Activated T-helper 1 cell treated with anti-CD3 and anti-CD28 coated beads, Interleukin-12 subunit alpha, Interleukin-12 subunit beta, Interleukin-2, Interleukin-4 antibody, amounts not matched to agents 30 ng/mL and 10 ng/mL and 1 ng/mL, durations not matched to agents 14 hours and 24 hours and 36 hours (primary cell): ENCODE measurements around the gene PGS1. TPM values are rescaled to one million over a fixed set of nuclear protein-coding genes. Genes with fewer than 3 reads are reported as not detected.

Source experiments
- DNase-seq: peaks from one replicate; pipeline ENCODE4 v3.0.0; 2021; ENCODE audit warnings: low spot score
- H3K27ac Mint-ChIP-seq: one replicate; pipeline ENCODE4 v1.8.0; 2021; ENCODE audit warnings: mild to moderate bottlenecking, mixed read lengths
- H3K27me3 Mint-ChIP-seq: one replicate; pipeline ENCODE4 v1.8.0; 2022; ENCODE audit warnings: mild to moderate bottlenecking, moderate library complexity, mixed read lengths; ENCODE audit not compliant: insufficient read depth
- H3K36me3 Mint-ChIP-seq: one replicate; pipeline ENCODE4 v1.8.0; 2021; ENCODE audit warnings: low read depth, mixed read lengths
- H3K4me1 Mint-ChIP-seq: one replicate; pipeline ENCODE4 v1.8.0; 2021; ENCODE audit warnings: low read depth, mixed read lengths
- H3K4me3 Mint-ChIP-seq: one replicate; pipeline ENCODE4 v1.8.0; 2021; ENCODE audit warnings: mild to moderate bottlenecking, moderate library complexity, mixed read lengths
- H3K9me3 Mint-ChIP-seq: one replicate; pipeline ENCODE4 v1.8.0; 2021; ENCODE audit warnings: mixed read lengths
- intact Hi-C: fragments of 100-400 bp; cut with micrococcal nuclease; formaldehyde crosslinking; loops from one replicate; pipeline ENCODE4 v1.15.1; 2024
- total RNA-seq: library from RNA; stranded (reverse); gene quantifications from 2 replicates; pipeline ENCODE4 v1.2.3, GENCODE V29; 2022

The PGS1 gene
- total RNA-seq, 1 donor from 2014 or later, result 71.9 TPM

DNA sequence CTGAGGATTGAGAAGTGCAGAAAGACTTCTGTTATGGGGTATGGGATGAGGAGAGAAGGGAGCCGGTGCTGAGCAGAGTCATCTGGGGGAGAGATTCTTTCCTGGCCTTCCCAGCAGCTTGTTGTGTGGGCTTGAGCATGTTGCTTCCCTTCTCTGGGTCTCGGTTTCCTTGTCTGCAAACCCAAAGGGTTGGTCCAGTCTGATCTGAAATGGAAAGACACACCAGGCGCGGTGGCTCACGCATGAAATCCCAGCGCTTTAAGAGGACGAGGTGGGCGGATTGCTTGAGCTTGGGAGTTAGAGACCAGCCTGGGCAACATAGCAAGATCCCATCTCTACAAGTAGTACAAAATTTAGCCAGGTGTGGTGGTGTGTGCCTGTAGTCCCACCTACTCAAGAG, 24.6 kb upstream of the PGS1 start:
- intact Hi-C loops, result no loop called here
- no peak for DNase-seq
- peak overlapping the region; percentile 84 for H3K4me3 Mint-ChIP-seq
- H3K27ac Mint-ChIP-seq, result peak overlapping the region; percentile 67
- H3K36me3 Mint-ChIP-seq, result peaks cover 38% of the 10 kb centered on the region
- H3K27me3 Mint-ChIP-seq, result no peaks in the 10 kb centered on the region
- no peaks in the 10 kb centered on the region for H3K9me3 Mint-ChIP-seq
- H3K4me1 Mint-ChIP-seq, result peaks cover 65% of the 10 kb centered on the region

DNA sequence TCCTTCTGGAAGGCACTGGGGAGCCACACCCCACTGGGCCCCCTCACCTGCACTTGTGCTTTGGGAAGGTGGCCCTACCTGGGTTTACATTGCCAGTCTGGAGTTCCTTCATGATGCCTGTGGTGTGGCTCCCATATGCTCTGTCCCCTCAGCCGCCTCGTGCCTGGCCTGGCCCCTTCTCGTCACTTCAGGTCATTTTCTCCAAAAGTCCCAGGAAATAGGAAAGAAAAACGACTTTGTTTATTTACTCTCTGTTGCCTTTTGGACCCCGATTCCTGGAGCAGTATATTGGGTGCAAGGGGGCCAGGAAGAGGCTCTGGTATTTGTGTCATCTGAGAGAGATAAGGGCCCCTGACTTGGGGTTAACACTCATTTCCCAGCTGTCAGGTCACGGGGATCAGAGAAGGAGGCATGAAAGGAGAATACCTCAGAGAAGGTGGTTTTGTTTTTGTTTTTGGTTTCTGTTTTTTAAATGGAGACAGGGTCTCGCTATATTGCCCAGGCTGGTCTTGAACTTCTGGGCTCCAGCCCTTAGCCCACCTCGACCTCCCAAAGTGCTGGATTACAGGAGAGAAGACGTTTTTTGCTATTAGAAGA, 23.3 kb upstream of the PGS1 start:
- H3K36me3 Mint-ChIP-seq, result peaks cover 39% of the 10 kb centered on the region
- H3K9me3 Mint-ChIP-seq, result no peaks in the 10 kb centered on the region
- peaks cover 58% of the 10 kb centered on the region for H3K4me1 Mint-ChIP-seq
- peak overlapping the region; percentile 93 for H3K27ac Mint-ChIP-seq
- DNase-seq, result peak; percentile 62
- intact Hi-C loops, result loop anchor here (1.0 to 5.0 kb wide), 2 partner anchors 12 to 223 kb away; partner anchors contain the start of gene TMC8
- H3K4me3 Mint-ChIP-seq, result peak overlapping the region; percentile 94
- no peaks in the 10 kb centered on the region for H3K27me3 Mint-ChIP-seq

DNA sequence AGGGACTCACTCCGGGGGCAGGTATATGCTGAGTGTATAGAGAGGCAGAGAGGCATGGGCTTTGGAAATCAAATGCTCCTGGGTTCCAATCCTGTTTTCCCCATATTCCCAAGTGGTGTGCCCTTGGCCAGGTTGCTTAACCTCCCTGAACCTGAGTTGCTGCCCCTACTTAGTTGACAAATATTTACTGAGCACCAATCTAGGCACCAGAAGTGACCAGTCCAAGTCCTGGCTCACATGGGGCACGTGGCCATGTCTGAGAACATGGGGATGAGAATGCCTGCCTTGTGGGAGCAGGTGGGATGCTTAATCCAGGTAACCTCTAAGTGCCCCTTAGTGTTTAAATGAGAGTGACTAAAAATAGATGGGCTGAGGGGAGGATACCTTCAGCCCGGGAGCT, 22.7 kb upstream of the PGS1 start:
- peak overlapping the region; percentile 93 for H3K27ac Mint-ChIP-seq
- peak overlapping the region; percentile 94 for H3K4me3 Mint-ChIP-seq
- no peaks in the 10 kb centered on the region for H3K27me3 Mint-ChIP-seq
- H3K36me3 Mint-ChIP-seq, result peaks cover 39% of the 10 kb centered on the region
- H3K4me1 Mint-ChIP-seq, result peaks cover 53% of the 10 kb centered on the region
- no peaks in the 10 kb centered on the region for H3K9me3 Mint-ChIP-seq
- DNase-seq, result no peak
- intact Hi-C loops, result loop anchor here (1.0 to 5.0 kb wide), 6 partner anchors 12 to 425 kb away; partner anchors contain the start of gene TMC8

DNA sequence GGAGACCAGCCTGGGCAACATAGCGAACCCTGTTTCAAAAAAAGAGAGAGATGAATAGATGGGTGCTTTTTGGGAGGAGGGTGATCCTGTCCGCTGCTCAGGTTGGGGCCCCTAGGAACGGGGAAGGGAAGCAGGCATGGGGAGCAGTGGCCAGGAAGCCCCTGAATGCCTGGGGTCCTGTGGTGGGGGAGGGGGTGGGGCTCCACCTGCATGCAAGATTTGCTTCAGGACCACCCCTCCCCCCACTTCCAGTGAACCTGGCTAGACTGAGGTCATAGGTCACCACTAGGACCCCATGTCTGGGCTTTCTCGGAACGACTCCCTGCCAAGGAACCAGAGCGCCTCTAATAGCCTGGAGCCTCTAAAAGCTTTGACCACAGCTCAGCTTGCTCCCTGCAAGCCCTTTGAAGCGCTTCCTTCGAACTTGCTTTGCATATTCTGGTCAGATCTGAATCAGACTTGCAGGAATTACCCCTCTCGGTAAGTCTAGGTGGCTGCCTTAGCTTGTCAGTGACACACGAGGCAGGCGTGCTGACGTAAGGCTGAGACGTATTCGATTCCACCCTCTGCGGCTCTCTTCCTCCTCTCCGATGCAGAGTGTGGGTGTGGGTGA, 22.2 kb upstream of the PGS1 start:
- intact Hi-C loops, result loop anchor here (1.0 to 5.0 kb wide), 5 partner anchors 41 to 425 kb away; partner anchors contain the start of gene TMC8
- H3K27me3 Mint-ChIP-seq, result no peaks in the 10 kb centered on the region
- no peaks in the 10 kb centered on the region for H3K9me3 Mint-ChIP-seq
- peaks cover 56% of the 10 kb centered on the region for H3K4me1 Mint-ChIP-seq
- peaks cover 39% of the 10 kb centered on the region for H3K36me3 Mint-ChIP-seq
- peak overlapping the region; percentile 94 for H3K4me3 Mint-ChIP-seq
- DNase-seq, result peak; percentile 90
- peak overlapping the region; percentile 93 for H3K27ac Mint-ChIP-seq

DNA sequence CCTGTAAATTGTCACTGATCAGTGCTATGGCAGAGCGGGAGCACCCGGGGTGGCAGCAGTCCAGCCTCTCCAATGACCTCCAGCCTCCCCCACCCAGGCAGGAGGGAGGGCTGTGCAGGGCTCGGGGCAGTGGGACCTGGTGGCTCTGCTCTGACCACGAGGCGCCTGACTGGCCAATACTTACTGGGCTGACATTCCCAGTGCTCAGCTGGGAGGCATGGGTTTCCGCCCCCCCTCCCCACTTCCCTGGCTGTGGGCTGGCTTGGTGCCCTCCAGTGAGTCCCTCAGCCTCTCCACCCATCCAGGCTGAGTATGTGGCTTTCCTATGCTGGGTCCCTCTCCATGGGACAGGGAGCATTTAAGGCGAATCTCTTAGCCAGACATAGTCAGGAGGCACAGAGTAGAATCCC, 21.3 kb upstream of the PGS1 start:
- no peaks in the 10 kb centered on the region for H3K9me3 Mint-ChIP-seq
- H3K4me1 Mint-ChIP-seq, result peaks cover 55% of the 10 kb centered on the region
- H3K27ac Mint-ChIP-seq, result peak overlapping the region; percentile 93
- peak; percentile 19 for DNase-seq
- H3K4me3 Mint-ChIP-seq, result peak overlapping the region; percentile 94
- no peaks in the 10 kb centered on the region for H3K27me3 Mint-ChIP-seq
- intact Hi-C loops, result loop anchor here (2.0 to 5.0 kb wide), 2 partner anchors 225 to 424 kb away; partner anchors contain the start of gene TMC8
- peaks cover 39% of the 10 kb centered on the region for H3K36me3 Mint-ChIP-seq

DNA sequence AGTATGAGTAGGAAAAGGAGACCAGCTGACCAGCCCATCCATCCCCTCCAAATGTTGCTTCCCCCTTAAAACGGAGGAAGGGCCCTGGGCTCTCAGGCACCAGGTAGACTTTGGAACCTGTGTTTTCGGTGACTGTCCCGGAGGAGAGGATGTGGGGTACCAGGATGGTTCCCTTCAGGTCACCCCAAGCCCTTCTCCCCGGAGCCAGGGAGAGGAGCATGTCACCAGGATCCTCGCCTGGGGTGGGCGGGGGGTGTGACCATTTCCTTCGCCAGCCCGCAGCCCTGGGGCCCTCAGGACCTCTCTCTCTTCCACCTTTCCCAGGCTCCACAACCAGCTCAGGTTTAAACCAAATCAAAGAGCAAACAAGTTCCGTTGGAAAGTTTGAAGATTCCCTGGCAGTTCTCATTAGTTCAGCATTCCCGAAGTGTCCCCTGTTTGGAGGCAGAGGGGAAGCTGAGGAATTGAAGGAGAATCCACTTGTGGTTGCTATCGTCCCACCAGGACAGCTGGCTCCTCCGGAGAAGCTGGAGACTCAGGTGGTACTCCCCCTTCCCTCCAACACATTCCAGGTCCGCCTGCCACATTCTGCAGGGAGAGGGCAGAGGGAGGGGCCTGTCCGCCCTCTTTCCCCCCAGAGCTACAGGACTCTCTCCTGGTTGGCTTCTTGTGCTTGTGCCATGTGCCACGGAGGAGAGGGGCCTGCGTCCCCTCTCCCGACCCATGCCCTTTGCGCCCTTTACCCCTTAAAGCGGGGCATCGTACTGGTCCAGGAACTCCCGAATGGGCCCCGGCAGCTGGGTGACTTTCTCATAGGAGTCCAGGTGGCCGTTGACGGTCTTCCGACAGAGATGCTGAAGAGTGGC, 20.5 kb upstream of the PGS1 start:
- Mint-ChIP-seq H3K4me3 (peak overlapping the region; percentile 94), H3K27ac (peak overlapping the region; percentile 93), H3K9me3 (no peaks in the 10 kb centered on the region), H3K4me1 (peaks cover 57% of the 10 kb centered on the region), H3K36me3 (peaks cover 39% of the 10 kb centered on the region), H3K27me3 (no peaks in the 10 kb centered on the region)
- no peak for DNase-seq
- intact Hi-C loops, result loop anchor here (2.0 to 5.0 kb wide), 2 partner anchors 226 to 423 kb away; partner anchors contain the start of gene TMC8

DNA sequence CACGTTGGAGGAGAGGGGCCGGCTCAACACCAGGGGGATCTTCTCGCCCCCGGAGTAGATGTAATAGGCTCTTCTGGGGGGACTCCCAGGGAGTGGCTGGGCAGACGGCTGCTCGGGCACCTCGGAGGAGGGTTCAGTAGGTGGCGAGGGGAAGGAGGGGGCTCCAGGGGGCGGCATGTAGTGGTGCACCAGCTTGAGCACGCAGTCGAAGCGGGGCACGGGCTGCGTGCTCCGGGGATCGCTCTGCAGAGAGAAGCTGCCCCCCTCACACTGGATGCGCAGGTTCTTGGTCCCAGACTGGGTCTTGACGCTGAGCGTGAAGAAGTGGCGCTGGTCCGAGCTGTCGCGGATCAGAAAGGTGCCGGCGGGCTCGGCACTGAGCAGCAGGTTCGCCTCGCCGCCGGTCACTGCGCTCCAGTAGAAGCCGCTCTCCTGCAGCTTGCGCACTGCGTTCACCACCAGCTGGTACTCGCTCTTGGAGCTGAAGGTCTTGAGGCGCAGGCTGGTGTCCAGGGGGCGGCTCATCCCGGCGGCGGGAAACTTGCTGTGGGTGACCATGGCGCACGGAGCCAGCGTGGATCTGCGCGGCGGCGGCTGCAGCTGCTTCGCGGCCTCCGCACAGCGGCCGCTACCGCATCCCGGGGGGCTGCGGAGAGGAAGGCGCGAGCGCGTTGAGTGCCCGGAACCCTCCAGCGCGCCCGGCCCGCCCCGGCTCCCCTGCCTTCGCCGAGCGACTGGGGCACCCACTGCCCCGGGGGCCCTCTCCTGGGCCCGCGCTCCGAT, 19.7 kb upstream of the PGS1 start:
- intact Hi-C loops, result loop anchor here (5.0 kb wide), 1 partner anchor 226 kb away; the partner anchor contains the start of gene TMC8
- H3K36me3 Mint-ChIP-seq, result peaks cover 38% of the 10 kb centered on the region
- peak overlapping the region; percentile 93 for H3K27ac Mint-ChIP-seq

DNA sequence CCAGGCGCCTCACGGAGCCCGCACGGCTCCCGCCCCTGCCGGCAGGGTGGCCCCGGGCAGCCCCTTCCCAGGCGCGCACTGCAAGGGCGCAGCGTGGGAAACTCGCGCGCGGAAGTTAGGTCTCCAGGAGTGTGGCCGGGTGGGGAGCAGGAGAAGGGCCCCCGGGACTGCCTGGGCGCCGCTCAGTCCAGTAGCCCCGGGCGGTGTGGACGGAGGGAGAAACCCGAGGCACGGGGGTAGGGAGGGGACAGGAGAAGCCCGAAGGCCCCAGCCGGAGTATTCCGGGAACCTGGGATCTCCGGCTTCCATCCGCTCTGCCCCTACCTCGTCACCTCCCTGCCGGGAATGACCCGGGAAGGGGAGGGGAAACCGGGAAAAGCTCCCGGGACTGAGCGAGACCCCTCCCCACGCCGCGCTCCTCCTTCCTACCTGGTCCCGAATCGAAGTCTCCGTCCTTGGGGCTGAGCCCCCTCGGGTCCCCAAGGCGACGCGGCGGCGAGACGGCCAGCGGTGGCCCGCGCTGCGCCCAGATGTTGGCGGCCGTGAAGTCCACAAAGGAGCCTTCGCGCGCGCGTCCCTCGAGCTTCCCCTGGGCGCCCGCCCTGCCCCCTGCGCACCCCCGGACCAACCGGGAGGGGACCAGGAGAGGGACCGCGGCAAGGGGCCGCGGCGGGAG, 19.0 kb upstream of the PGS1 start:
- intact Hi-C loops, result loop anchor here (5.0 kb wide), 1 partner anchor 227 kb away; the partner anchor contains the start of gene TMC8
- H3K36me3 Mint-ChIP-seq, result peaks cover 33% of the 10 kb centered on the region

More for the DNA sequence above, 19.7 kb upstream of the PGS1 start:
- peak; percentile 25 for DNase-seq
- peak overlapping the region; percentile 94 for H3K4me3 Mint-ChIP-seq
- H3K9me3 Mint-ChIP-seq, result no peaks in the 10 kb centered on the region
- peaks cover 53% of the 10 kb centered on the region for H3K4me1 Mint-ChIP-seq
- H3K27me3 Mint-ChIP-seq, result no peaks in the 10 kb centered on the region

DNA sequence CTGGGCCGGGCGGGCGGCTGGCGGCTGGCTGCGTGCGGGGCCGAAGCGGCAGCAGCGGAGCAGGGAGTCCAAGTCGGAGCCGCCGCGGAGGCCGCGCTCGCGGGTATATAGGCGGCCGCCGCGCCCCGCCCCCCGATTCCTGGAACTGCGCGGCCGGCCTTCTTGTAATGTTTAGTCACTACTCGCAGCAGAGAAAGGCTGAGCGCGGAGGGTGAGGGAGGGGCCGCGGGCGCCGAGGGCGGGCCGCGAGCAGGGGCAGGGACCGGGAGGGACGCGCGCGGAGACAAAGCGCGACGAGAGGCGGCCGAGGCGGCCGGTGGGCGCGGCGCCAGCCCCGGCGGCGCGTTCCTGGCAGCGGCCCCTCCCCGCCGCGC, 18.5 kb upstream of the PGS1 start, which contains the start of gene SOCS3:
Gene SOCS3, minus strand, starts transcription at position 81 of the 374 bp plus-strand sequence. CDS start 982 bp downstream, outside the sequence.
- H3K4me1 Mint-ChIP-seq, result peaks cover 52% of the 10 kb centered on the region
- H3K27me3 Mint-ChIP-seq, result no peaks in the 10 kb centered on the region
- peaks cover 33% of the 10 kb centered on the region for H3K36me3 Mint-ChIP-seq
- peak; percentile 99 for DNase-seq
- peak within 1 kb of the TSS; percentile 93 for H3K27ac Mint-ChIP-seq
- peak within 1 kb of the TSS; percentile 94 for H3K4me3 Mint-ChIP-seq
- no peaks in the 10 kb centered on the region for H3K9me3 Mint-ChIP-seq
- intact Hi-C loops, result loop anchor here (1.0 to 5.0 kb wide), 5 partner anchors 18 to 228 kb away; partner anchors contain the start of genes PGS1 and TMC8

More for the DNA sequence above, 19.0 kb upstream of the PGS1 start:
- H3K27ac Mint-ChIP-seq, result peak overlapping the region; percentile 70
- no peaks in the 10 kb centered on the region for H3K27me3 Mint-ChIP-seq
- H3K4me1 Mint-ChIP-seq, result peaks cover 51% of the 10 kb centered on the region
- H3K4me3 Mint-ChIP-seq, result peak overlapping the region; percentile 87
- DNase-seq, result peak; percentile 50
- H3K9me3 Mint-ChIP-seq, result no peaks in the 10 kb centered on the region

DNA sequence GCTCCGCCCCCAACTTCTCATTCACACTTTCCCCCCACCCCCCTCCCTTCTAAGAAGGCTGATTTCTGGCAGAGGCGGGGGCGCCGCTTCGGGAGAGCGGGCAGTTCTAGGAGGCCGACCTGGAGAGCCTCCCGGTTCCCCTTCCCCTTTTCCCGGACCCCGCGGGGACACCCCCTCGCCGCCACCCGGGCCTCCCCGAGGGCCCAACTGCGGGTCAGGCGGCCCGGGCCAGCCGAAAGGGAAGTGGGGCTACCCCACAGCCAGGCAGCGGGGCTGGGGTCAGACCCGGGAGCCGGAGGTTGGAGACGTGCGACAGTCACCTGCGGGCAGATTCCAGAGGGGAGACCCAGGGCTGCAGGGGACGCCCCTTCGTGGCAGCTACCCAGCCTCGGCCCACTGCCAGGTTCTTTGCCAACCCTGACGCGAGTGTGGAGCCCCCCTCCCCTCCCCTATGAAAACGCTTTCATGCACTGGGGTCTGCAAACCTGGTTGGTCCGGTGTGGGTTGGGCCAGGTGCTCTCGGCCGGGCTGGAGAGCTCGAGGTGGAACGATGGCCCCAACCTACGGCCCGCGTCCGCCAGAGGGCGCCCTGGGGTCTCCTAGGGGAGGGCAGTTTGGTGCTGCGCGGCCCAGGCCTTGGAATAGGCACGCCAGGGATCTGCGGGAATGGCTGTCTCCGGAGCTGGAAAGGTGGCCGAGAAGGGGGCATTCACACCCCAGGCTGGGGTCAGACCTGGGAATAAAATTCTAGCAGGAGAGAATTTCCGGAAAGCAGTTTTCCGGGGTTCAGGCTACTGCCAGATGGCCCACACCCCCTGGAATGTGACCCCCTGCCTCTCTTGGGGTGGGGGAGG, 17.9 kb upstream of the PGS1 start:
- Mint-ChIP-seq H3K27me3 (no peaks in the 10 kb centered on the region), H3K27ac (peak overlapping the region; percentile 85)

DNA sequence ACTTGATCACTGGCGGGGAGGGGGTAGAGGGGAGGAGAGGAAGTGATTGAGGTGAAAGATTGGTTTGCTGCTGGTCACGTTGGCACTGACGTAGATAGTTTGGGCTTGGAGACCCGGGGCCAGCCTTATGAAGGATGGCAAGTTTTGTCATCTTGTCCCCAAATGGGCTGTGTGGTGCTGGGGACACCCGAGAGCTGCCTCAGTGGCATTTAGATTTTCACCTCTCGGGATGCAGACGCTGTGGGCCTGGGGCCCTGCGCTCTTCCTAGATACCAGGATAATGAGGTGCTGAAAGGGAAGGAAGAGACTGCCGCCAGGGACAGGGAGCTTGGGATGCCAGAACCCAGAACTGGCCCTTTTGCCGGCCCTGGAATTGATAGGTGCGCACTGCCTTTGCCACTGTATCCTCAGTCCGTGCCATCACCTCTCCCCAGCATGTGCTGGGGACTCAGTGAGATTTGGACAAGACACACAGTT, 17.2 kb upstream of the PGS1 start:
- Mint-ChIP-seq H3K9me3 (no peaks in the 10 kb centered on the region), H3K27me3 (no peaks in the 10 kb centered on the region), H3K27ac (peak overlapping the region; percentile 85), H3K4me3 (peak overlapping the region; percentile 79), H3K36me3 (peaks cover 24% of the 10 kb centered on the region), H3K4me1 (peaks cover 41% of the 10 kb centered on the region)
- no peak for DNase-seq
- intact Hi-C loops, result no loop called here

More for the DNA sequence above, 17.9 kb upstream of the PGS1 start:
- Mint-ChIP-seq H3K9me3 (no peaks in the 10 kb centered on the region), H3K36me3 (peaks cover 28% of the 10 kb centered on the region), H3K4me3 (peak overlapping the region; percentile 79), H3K4me1 (peaks cover 48% of the 10 kb centered on the region)
- peak; percentile 87 for DNase-seq
- intact Hi-C loops, result loop anchor here (1.0 kb wide), 4 partner anchors 18 to 106 kb away; partner anchors contain the start of gene PGS1
